Measurements from ENCODE around the gene SFMBT1.

DNA sequence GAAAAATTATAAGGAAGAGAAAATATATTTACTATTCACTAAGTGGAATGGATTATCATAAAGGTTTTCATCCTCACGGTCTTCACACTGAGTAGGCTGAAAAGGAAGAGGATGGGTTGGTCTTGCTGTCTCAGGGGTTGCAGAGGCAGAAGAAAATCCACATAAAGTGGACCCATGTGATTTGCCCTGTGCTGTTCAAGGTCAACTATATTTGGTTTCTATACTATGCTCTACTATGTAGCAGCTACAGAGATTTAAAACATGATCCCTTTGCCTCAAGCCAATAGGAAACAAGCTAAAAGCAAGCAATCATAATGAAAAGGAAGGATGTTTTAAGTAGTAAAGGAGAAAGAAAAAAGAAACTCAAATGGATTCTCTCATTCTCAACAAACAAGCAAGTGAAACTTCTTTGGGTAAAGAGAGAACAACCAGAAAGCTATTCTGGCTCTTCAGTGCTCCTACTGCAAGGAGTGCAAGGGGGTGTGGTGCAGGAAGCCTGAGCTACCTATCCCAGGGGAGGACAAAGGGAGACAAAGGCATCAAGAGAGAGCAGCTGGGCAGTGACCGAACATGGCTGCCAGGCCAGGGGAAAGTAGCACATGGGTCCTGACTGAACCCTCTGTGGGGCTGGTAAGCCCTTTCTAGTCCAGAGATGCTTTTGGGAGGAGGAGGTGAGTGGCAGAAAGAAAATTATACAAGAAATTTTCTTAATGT, 35.9 kb downstream of the SFMBT1 start:
- no peak for TF ChIP-seq RAD21 (conservative IDR thresholded peaks at IDR 0.05 in 1 of 2, IDR thresholded peaks at IDR 0.05 in 1 of 2)
- TF ChIP-seq CHD4 (IDR thresholded peaks at IDR 0.05; ENCODE audit: borderline replicate concordance): no peak
